Fibroblast of the aortic adventitia (primary cell): ENCODE measurements around the gene LIMS1. TPM values are rescaled to one million over a fixed set of nuclear protein-coding genes. Genes with fewer than 3 reads are reported as not detected.
"Not testable (repeated sequence)": the region's sequence is repeated elsewhere in the genome, so short reads cannot be mapped to it uniquely, and the experiment has no call there.

Experiments
- DNase-seq: peaks from one replicate; pipeline ENCODE4 v3.0.0-alpha.2; 2010; ENCODE audit warnings: low read depth
- H3K4me3 ChIP-seq: 2 replicates; pipeline ENCODE4 v1.5.1; 2011; ENCODE audit warnings: low read depth, mild to moderate bottlenecking, control low read depth, low read length, moderate library complexity
- total RNA-seq: library from RNA; depleted of rRNA; stranded (reverse); fragments of >200 nt; gene quantifications from 2 replicates; pipeline ENCODE4 v1.2.3, GENCODE V29; 2012; ENCODE audit warnings: low replicate concordance
- TF ChIP-seq, protein P1 (sequence below): IDR thresholded peaks from 2 replicates; pipeline ENCODE4 v1.5.1; 2011; ENCODE audit warnings: mild to moderate bottlenecking, low read length, control low read depth, inconsistent platforms; ENCODE audit not compliant: insufficient read depth

LIMS1 gene
- total RNA-seq, 1 donor, result 91.2 TPM

DNA sequence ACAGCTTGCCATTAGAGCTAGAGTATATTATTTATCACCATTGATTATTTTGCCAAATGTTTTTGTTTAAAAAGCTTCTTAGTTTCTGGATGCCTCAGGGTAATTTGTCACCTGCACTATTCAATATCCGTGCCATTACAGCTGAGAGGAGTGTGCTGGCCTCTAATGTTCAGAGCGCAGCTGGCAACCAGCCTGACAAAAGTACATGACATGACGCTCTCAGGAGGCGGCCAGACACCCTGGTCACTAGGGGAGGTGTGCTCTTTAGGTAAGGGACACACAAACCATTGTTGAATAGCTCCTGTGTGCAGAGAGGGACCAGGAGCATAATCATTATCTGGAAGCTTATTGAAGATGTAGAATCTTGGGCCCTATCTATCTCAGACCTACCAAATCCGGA, 20.3 kb downstream of the LIMS1 start:
- DNase-seq, result no peak
- TF ChIP-seq, protein P1, sequence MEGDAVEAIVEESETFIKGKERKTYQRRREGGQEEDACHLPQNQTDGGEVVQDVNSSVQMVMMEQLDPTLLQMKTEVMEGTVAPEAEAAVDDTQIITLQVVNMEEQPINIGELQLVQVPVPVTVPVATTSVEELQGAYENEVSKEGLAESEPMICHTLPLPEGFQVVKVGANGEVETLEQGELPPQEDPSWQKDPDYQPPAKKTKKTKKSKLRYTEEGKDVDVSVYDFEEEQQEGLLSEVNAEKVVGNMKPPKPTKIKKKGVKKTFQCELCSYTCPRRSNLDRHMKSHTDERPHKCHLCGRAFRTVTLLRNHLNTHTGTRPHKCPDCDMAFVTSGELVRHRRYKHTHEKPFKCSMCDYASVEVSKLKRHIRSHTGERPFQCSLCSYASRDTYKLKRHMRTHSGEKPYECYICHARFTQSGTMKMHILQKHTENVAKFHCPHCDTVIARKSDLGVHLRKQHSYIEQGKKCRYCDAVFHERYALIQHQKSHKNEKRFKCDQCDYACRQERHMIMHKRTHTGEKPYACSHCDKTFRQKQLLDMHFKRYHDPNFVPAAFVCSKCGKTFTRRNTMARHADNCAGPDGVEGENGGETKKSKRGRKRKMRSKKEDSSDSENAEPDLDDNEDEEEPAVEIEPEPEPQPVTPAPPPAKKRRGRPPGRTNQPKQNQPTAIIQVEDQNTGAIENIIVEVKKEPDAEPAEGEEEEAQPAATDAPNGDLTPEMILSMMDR, result no peak
- no peak overlapping the region for H3K4me3 ChIP-seq

DNA sequence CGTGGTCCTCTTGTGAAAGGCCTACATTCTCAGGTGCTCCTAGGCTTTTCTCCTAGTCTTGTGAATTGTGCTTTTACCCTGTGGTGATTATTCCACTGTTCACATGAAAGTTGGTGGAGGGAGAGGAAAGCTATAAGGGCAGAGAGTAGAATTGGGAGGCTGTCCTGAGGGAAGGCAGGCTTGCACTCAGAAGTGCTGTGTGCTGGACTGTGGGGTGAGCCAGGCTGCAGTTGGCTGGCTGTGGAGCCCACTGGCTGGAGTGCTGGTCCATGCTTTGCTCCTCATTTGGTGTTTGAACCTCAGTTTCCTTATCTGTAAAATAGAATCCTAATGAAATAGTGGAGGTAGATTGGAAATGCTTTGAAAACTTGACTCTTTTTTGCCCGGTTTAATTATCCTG, 21.3 kb downstream of the LIMS1 start:
- no peak for DNase-seq
- TF ChIP-seq, protein P1, result no peak
- no peak overlapping the region for H3K4me3 ChIP-seq

DNA sequence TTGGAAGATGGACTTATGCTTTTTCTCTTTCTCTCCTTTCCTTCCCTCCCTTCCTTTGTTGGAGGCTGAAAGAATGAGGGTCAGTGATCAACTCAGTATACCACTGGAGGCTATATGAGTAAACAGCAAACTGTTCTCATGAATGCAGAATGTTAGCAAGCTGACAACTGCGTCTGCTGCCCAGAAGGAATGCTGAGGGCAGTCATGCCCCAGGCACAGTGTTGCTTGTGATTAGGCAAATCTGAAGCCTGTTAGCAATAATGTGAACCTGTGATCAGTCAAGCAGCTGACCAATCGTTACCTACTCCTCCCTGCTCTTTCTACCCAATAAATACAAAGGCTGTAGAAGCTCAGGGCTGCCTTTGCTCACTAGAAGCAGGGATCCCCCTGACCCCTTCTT, 22.3 kb downstream of the LIMS1 start:
- DNase-seq, H3K4me3 ChIP-seq: not testable (repeated sequence)

DNA sequence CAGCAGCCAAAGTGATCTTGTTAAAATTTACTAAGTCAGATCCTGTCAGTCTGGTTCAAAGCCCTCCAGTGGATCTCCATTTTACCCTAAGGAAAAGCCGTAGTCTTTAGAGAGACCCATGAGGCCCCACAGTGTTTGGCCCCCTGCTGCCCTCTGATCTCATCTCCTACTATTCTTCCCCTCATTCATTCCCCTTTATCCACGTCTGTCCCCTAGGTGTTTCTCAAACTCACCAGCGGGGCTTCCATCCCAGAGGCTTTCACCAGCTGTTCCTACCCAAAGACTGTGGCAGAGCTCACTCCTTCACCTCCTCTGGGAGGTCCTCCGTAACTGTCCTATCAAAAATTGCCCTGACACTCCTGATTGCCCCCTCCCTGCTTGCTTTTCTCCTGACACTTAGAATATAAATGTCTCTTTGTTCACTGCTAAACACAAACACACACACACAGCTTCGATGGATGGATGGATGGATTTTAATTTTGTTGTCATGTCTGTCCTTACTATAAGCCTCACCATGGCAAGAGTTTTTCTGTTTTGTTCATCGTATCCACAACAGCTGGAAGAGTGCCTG, 26.1 kb downstream of the LIMS1 start:
- DNase-seq, result no peak
- no peak overlapping the region for H3K4me3 ChIP-seq
- TF ChIP-seq, protein P1, result no peak

DNA sequence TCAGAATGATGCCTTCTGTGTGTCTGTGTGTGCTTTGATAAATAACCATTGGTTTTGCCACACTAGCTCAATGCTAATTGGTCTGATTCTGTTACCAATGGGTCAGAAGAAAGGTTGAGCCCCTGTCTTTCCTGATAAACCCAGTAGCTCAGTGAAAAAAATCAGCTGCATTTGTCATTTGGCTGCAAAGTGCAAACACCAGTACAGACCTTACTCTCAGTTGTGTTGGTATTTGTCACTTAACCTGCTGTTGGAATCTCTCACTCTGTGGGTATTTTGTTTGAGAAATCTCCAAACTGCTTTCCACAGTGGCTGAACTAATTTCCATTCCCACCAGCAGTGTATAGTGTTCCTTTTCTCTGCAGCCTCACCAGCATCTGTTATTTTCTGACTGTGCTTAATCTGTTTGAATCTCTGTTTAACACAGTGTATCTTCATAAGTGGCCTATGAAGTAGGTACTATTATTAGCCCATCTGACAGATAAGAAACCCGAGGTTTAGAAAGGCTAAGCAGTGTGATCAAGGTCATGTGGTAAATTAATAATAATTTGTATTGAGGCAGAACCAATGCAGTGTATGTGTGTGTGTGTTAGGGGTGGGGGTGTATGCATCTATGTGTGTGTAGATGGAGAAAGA, 26.7 kb downstream of the LIMS1 start:
- no peak for DNase-seq
- TF ChIP-seq, protein P1, result no peak
- H3K4me3 ChIP-seq, result no peak overlapping the region

DNA sequence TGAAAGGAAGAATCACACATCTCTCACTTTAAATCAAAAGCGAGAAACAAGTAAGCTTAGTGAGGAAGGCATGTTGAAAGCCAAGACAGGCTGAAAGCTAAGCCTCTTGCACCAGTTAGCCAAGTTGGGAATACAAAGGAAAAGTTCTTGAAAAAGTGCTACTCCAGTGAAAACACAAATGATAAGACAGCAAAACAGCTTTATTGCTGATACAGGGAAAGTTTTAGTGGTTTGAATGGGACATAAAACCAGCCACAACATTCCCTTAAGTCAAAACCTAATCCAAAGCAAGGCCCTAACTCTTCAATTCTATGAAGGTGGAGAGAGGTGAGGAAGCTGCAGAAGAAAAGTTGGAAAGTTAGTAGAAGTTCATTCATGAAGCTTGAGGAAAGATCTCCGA, 28.0 kb downstream of the LIMS1 start:
- no peak for DNase-seq
- no peak overlapping the region for H3K4me3 ChIP-seq
- TF ChIP-seq, protein P1, result no peak

DNA sequence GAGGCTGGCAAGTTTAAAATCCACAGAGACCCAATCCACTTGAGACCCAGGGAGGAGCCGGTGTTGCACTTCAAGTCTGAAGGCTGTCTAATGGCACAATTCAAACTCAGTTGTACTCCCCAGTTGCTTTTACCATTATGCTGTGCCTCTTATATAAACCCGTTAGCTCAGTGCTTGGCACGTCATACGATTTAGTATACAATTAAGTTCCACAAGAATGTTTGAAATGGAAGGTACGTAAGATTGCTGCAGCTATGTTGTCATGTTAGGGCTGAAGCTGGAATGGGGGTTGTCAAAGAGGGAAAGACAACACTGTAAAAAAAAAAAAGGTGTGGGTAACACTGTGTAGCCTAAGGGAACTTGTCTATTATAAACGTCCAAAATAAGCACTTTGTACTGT, 30.2 kb downstream of the LIMS1 start:
- DNase-seq, result no peak
- TF ChIP-seq, protein P1, result no peak
- H3K4me3 ChIP-seq, result no peak overlapping the region
